Measurements from ENCODE around the gene FTCD. TPM values are rescaled to one million over a fixed set of nuclear protein-coding genes. Genes with fewer than 3 reads are reported as not detected.

The FTCD gene
- total and polyA plus RNA-seq, 12 donors, result 0.20 to 16.8 (median 1.9) TPM; not detected in 2

DNA sequence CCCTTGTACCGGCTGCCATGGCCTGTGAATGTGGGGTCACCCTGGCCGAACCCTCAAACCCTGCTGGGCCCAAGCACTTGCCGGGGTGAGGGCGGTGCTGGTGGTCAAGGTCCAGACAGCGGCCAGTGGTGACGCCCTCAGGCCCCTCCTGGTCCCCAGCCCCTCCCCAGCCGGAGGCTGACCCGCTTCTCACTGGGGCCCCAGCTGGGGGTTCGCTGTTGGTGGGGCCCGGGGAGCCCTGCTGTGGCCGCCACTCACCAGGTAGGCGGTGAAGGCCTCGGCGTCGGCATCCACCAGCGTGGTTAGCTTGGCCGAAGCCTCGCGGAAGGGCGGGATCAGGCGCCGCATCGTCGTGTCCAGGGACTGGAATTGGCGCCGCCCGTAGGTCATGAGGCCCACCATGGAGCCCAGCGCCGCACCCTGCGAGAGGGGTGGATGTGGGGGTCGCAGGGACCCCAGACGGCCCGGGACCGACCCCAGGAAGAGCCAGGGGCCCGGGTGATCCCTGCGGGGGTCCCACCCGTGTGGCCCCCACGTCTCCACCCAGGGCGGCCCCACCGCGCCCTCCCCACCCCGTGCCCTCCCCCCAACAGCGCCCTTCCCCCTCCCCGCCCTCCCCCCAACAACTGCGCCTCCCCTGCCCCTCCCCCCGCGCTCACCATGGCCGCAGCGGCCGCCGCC, 10.1 kb downstream of the FTCD start:
- no peaks in the 10 kb centered on the region for H3K9me3 ChIP-seq (replicated peaks in 1 of 3)
- no peaks in the 10 kb centered on the region for H3K27me3 ChIP-seq
- H3K36me3 ChIP-seq (replicated peaks in 1 of 2), result no peaks in the 10 kb centered on the region
- no peak for TF ChIP-seq POLR2A (IDR thresholded peaks at IDR 0.05)
- TF ChIP-seq CTCF (IDR thresholded peaks at IDR 0.05), result no peak
- peaks cover 0 to 4% of the 10 kb centered on the region in 2 donors for H3K4me1 ChIP-seq (replicated peaks in 1 of 2)
- intact Hi-C loops (cut with DNase I), result loop anchor here (10.0 kb wide), 2 partner anchors 80 to 110 kb away; partner anchors contain the start of gene LSS (in 1 of the 2)
- WGBS, 4 donors, result 73 to 96% (median 90%) methylated on average over 16 to 47 of the region's 51 CpGs
- DNase-seq, result no peak
- no peak overlapping the region for H3K4me3 ChIP-seq
- no peak overlapping the region for H3K27ac ChIP-seq

- Histone ChIP-seq H3K9me3 (replicated peaks in 1 of 3) (no peaks in the 10 kb centered on the region), H3K36me3 (replicated peaks in 1 of 2) (no peaks in the 10 kb centered on the region), H3K4me3 (no peak overlapping the region), H3K4me1 (replicated peaks in 1 of 2) (peaks cover 0 to 4% of the 10 kb centered on the region in 2 donors), H3K27me3 (no peaks in the 10 kb centered on the region), H3K27ac (peak overlapping the region in 1 of 5 donors; percentile 82)
- no peak for DNase-seq
- intact Hi-C loops (cut with DNase I), result loop anchor here (10.0 kb wide), 2 partner anchors 80 to 110 kb away; partner anchors contain the start of gene LSS (in 1 of the 2)
- no peak for TF ChIP-seq CTCF (IDR thresholded peaks at IDR 0.05)
- WGBS, 4 donors, result 20 to 43% (median 25%) methylated on average over 2 to 4 of the region's 4 CpGs
Observed at GRCh38 chr21:46144464-46145070, 10.8 kb downstream of the FTCD start.

DNA sequence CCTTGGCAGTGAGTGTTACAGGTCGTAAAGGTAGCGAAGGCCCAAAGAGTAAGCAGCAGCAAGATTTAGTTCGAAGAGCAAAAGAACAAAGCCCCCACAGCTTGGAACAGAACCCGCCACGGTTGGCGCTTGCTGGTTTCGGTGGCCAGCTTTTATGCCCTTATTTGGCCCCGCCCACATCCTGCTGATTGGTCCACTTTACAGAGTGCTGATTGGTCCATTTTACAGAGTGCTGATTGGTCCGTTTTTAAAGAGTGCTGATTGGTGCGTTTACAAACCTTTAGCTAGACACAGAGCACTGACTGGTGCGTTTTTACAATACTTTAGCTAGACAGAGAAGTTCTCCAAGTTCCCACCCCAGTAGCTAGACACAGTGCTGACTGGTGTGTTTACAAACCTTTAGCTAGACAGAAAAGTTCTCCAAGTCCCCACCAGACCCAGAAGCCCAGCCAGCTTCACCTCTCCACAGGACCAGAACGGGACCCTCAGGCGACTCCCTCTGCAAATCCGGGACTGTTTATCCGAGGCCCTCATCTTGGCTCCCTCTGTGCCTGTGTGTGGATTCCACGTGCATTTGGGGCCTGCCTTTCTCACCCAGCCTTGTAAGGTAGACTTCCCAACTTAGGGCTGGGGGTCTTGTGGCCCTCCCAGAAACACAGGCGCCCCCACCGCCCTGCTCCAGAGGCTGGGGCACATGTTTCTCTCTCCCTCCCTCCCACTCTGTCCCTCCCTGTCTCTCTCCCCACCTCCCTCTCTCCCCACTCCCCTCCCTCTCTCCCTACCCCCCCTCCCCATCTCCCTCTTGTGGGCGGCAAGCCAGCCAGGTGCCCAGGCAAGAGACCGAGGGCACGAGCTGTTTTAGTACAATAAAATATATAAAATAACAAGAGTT, 12.6 kb downstream of the FTCD start:
- DNase-seq, result no peak
- H3K4me3 ChIP-seq, result no peak overlapping the region
- H3K27ac ChIP-seq, result peak overlapping the region in 1 of 5 donors; percentile 78
- 77 to 81% (median 79%) methylated on average over 20 to 21 of the region's 21 CpGs for WGBS, 4 donors
- no peaks in the 10 kb centered on the region for H3K9me3 ChIP-seq (replicated peaks in 1 of 3)
- no peaks in the 10 kb centered on the region for H3K36me3 ChIP-seq (replicated peaks in 1 of 2)
- intact Hi-C loops (cut with DNase I), result loop anchor here (10.0 kb wide), 2 partner anchors 82 to 112 kb away; partner anchors contain the start of gene LSS (in 1 of the 2)
- TF ChIP-seq POLR2A (IDR thresholded peaks at IDR 0.05) (no peak), CTCF (IDR thresholded peaks at IDR 0.05) (no peak)
- peaks cover 0 to 4% of the 10 kb centered on the region in 2 donors for H3K4me1 ChIP-seq (replicated peaks in 1 of 2)
- no peaks in the 10 kb centered on the region for H3K27me3 ChIP-seq

Measured in adrenal gland (tissue), 12 donors.